Stomach smooth muscle (tissue), 2 donors: ENCODE data around the gene PIK3R2.
A peak's percentile ranks its signal among the peaks of the same experiment; 100 is the strongest.
"Not testable (repeated sequence)": the region's sequence is repeated elsewhere in the genome, so short reads cannot be mapped to it uniquely, and the experiment has no call there.

Experiments
- H3K27ac ChIP-seq: one replicate; pipeline ENCODE4 v1.7.0; 2013; ENCODE audit warnings: mild to moderate bottlenecking, low read length, inconsistent platforms
- H3K27me3 ChIP-seq, 2 donors: one replicate each; pipeline ENCODE4 v1.7.0; 2013; ENCODE audit warnings: low read length in 2 of 2; ENCODE audit not compliant: insufficient read depth in 2 of 2, control insufficient read depth in 1 of 2
- H3K36me3 ChIP-seq, 2 donors: one replicate each; pipeline ENCODE4 v1.7.0; 2013; ENCODE audit warnings: low read length in 2 of 2; ENCODE audit not compliant: control insufficient read depth in 2 of 2, insufficient read depth in 2 of 2
- H3K4me1 ChIP-seq: one replicate; pipeline ENCODE4 v1.7.0; 2013; ENCODE audit warnings: low read length; ENCODE audit not compliant: control insufficient read depth, insufficient read depth
- H3K4me3 ChIP-seq, 2 donors: one replicate each; pipeline ENCODE4 v1.7.0; 2013; ENCODE audit warnings: low read length in 2 of 2
- H3K9ac ChIP-seq, 2 donors: one replicate each; pipeline ENCODE4 v1.7.0; 2013; ENCODE audit warnings: low read length in 2 of 2, mild to moderate bottlenecking in 1 of 2
- H3K9me3 ChIP-seq, 2 donors: one replicate each; pipeline ENCODE4 v1.7.0; 2013; ENCODE audit warnings: low read length in 2 of 2; ENCODE audit not compliant: control insufficient read depth in 2 of 2
- donor health status: healthy.
- donor health status: Pancreatic carcinoma.

The PIK3R2 gene

DNA sequence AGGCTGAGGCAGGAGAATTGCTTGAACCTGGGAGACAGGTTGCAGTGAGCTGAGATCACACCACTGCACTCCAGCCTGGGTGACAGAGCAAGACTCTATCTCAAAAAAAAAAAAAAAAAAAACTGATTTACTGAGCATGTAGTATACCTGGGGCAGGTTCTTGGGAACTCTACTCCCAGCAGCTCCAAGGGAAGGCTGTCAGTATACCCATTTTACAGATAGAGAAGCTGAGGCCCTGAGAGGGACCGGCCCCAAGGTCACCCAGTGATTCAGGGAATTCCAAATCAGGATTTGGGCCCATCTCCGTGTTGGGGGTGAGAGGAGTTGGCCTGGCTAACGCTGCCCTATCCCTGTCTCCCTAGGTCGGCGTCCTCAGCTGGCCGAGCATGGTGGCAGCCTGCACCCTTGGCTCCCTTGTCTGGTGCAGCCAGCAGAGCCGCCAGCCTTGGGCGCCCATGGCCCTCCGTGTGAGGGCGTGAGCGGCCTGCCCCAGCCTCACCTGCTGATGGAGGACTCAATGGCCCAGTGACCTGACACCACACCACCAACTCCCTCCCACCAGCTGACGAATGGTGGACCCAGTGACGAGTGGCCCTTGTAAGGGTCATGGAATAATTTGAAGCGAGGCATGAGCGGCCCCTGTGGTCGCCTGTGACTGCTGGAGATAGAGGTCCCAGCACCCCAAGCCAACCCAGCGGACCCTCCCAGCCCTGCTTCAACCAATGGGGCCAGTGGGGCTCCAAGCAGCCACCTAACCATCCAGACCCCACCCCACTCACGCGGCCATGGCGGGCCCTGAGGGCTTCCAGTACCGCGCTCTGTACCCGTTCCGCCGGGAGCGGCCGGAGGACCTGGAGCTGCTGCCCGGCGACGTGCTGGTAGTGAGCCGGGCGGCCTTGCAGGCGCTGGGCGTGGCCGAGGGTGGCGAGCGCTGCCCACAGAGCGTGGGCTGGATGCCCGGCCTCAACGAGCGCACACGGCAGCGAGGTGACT lies 2.4 kb downstream of the PIK3R2 start:
- no peaks in the 10 kb centered on the region for H3K27me3 ChIP-seq
- no peak overlapping the region for H3K4me3 ChIP-seq
- peak overlapping the region; percentile 13 to 24 for H3K9ac ChIP-seq
- no peaks in the 10 kb centered on the region for H3K9me3 ChIP-seq
- peak overlapping the region; percentile 87 for H3K27ac ChIP-seq
- no peaks in the 10 kb centered on the region for H3K36me3 ChIP-seq
- peaks cover 56% of the 10 kb centered on the region for H3K4me1 ChIP-seq

DNA sequence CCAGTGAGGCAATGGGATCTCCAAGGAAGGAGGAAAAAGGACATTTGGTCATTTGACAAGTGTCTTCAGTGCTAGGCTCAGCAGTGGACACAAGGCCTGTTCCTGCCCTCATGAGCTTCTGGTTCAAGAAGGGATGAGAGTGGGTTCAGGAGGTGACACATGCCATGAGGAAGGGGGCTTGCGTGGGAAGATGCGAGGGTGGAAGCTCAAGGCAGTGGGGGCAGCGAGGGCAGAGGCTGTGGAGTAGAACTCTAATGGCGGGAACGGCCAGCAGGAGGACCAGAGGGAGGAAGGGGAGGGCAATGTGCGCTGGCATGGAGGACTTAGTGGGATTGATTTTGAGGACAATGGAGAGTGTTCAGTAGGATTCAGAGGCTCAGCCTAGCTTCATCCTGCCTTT lies 3.3 kb downstream of the PIK3R2 start:
- Histone ChIP-seq H3K4me1 (peaks cover 63% of the 10 kb centered on the region), H3K27ac (peak overlapping the region; percentile 87), H3K9ac (peak overlapping the region; percentile 16 to 64), H3K9me3 (no peaks in the 10 kb centered on the region), H3K27me3 (no peaks in the 10 kb centered on the region), H3K4me3 (no peak overlapping the region), H3K36me3 (no peaks in the 10 kb centered on the region)

DNA sequence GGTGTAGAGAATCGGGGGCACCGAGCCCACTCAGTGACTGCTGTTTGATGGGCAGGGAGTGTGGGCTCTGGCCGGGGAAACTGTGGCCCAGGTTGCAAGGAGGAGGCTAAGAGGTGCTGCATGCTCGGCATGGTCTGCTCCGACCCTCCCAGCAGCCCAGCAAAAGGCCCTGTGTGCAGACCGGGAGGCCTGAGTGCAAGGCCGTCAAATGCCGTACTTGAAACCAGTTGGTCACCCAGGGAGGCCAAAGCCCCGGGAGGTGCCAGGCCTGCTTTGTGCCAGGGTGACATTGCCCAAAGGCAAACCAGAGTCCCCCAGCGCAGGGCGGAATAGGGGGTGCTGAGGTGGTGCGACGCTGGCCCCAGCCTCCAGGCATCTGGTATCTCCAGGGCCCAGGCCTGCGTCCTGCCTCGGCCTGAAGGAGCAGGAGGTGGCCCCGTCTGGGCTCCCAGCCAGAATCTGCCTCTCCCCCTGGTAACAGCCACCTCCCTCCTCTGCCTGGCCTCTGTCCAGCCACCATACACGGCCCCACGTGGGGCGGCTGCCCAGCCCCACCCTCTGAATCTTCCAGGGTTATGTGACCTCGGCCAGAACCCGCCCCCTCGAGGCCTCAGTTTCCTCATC lies 4.0 kb downstream of the PIK3R2 start:
- Histone ChIP-seq H3K27me3 (no peaks in the 10 kb centered on the region), H3K4me1 (peaks cover 62% of the 10 kb centered on the region), H3K36me3 (peaks cover under 1 to 3% of the 10 kb centered on the region in 2 donors), H3K27ac (peak overlapping the region; percentile 87), H3K9ac (peak overlapping the region; percentile 55 to 64), H3K4me3 (peak overlapping the region in 1 of 2 donors; percentile 35), H3K9me3 (no peaks in the 10 kb centered on the region)

DNA sequence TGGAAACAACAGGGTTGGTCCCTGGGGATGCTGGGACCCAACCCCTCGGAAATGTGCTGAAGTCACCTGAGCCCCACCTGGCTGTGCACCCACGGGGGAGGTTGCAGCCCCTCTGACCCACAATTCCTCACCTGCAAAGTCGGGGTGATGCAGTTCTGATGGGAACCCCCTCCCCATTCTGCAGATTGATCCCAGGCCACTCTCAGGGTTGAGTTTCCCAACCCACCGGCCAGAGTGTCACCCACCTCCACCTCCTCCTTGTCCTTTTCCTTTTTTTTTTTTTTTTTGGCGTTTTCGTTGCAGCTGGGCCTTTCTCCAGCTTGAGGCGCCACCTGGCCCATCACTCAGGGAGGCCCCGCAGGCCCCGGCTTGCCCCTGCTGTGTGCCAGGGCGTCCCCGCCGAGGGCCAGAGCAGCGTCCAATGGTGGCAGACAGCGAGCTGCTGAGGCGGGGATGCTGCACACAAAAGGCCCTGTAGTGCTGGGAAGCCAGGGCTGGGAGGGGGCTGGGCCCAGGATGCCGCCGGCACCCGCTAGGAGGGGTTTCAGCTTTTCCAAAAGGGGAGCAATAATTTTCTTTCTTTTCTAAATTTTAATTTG lies 4.6 kb downstream of the PIK3R2 start:
- no peaks in the 10 kb centered on the region for H3K9me3 ChIP-seq
- peaks cover 3 to 4% of the 10 kb centered on the region in 2 donors for H3K36me3 ChIP-seq
- peaks cover 57% of the 10 kb centered on the region for H3K4me1 ChIP-seq
- H3K4me3 ChIP-seq = peak overlapping the region; percentile 25 to 29
- peak overlapping the region; percentile 29 to 55 for H3K9ac ChIP-seq
- H3K27me3 ChIP-seq = no peaks in the 10 kb centered on the region
- H3K27ac ChIP-seq = peak overlapping the region; percentile 87

DNA sequence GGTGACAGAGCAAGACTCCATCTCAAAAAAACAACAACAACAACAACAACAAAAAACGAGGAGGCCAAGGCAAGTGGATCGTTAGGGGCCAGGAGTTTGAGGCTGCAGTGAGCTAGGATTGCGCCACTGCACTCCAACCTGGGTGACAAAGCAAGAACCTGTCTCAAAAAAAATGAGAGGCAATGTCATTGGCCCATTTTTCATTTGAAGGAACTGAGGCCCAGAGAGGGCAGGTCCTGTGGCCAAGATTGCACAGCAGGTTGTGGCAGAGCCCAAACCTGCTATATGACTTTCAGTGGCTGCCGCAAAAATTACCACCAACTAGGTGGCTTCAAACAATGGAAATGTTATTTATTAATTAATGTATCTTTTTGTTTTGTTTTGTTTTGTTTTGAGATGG lies 5.5 kb downstream of the PIK3R2 start:
- Histone ChIP-seq H3K9ac (no peak overlapping the region), H3K4me3 (no peak overlapping the region), H3K36me3 (peaks cover 12% of the 10 kb centered on the region in 2 donors), H3K9me3 (no peaks in the 10 kb centered on the region), H3K27ac (no peak overlapping the region), H3K4me1 (peaks cover 55% of the 10 kb centered on the region), H3K27me3 (no peaks in the 10 kb centered on the region)

DNA sequence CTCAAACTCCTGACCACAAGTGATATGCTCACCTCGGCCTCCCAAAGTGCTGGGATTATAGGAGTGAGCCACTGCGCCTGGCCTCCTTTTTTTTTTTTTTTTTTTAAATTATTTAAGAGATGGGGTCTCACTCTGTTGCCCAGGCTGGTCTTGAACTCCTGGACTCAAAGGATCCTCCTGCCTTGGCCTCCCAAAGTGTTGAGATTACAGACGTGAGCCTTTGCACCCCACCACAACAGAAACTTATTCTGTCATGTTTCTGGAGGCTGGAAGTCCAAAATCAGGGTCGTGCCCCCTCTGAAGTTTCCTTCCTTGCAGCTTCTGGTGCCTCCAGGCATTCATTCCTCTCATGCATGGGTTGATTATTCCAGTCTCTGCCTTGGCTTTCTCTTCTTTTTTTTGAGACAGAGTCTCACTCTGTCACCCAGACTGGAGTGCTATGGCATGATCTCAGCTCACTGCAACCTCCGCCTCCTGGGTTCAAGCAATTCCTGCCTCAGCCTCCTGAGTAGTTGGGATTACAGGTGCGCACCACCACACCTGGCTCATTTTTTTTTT lies 6.2 kb downstream of the PIK3R2 start:
- not testable (repeated sequence) for H3K27ac ChIP-seq, H3K9ac ChIP-seq, H3K4me3 ChIP-seq, H3K9me3 ChIP-seq, H3K27me3 ChIP-seq
- Histone ChIP-seq H3K4me1 (peaks cover 52% of the 10 kb centered on the region), H3K36me3 (peaks cover 15% of the 10 kb centered on the region in 2 donors)

DNA sequence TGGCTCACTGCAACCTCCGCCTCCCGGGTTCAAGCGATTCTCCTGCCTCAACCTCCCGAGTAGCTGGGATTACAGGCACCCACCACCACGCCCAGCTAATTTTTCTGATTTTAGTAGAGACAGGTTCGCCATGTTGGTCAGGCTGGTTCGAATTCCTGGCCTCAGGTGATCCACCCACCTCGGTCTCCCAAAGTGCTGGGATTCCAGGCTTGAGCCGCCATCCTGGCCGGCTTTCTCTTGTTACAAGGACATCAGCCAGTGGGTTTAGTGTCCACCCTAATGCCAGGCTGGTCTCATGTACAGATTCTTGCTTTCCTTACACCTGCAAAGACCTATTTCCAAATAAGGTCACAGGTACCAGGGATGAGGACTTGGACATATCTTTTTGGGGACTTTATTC lies 6.8 kb downstream of the PIK3R2 start:
- peaks cover 46% of the 10 kb centered on the region for H3K4me1 ChIP-seq
- H3K27ac ChIP-seq = peak overlapping the region; percentile 58

DNA sequence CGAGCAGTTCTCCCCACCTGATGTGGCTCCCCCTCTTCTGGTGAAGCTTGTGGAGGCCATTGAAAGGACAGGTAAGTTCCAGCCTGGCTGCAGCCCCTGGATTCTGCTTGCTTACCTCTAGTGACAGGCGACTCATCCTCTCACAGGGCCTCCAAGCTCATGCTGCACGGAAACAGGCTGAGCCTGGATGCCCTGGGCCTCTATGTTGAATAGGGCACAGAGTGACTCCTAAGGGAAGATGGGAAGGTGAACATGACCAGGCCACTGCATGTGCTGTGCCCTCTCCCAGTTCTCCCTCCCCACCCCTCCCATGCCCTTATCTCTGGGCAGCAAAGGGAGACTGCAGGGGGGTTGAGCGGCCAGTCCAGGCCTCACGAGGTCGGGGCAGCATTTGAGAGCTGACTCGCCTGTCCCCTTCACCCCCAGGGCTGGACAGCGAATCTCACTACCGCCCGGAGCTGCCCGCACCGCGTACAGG lies 7.6 kb downstream of the PIK3R2 start:
- Histone ChIP-seq H3K27me3 (no peaks in the 10 kb centered on the region), H3K27ac (peak overlapping the region; percentile 58), H3K9me3 (no peaks in the 10 kb centered on the region), H3K4me3 (peak overlapping the region in 1 of 2 donors; percentile 64), H3K9ac (peak overlapping the region; percentile 29 to 55), H3K36me3 (peaks cover 17 to 18% of the 10 kb centered on the region in 2 donors), H3K4me1 (peaks cover 42% of the 10 kb centered on the region)

More for the DNA sequence above, 6.8 kb downstream of the PIK3R2 start:
- H3K27me3 ChIP-seq = no peaks in the 10 kb centered on the region
- H3K9ac ChIP-seq = no peak overlapping the region
- peaks cover 15 to 16% of the 10 kb centered on the region in 2 donors for H3K36me3 ChIP-seq
- H3K9me3 ChIP-seq = no peaks in the 10 kb centered on the region
- no peak overlapping the region for H3K4me3 ChIP-seq

DNA sequence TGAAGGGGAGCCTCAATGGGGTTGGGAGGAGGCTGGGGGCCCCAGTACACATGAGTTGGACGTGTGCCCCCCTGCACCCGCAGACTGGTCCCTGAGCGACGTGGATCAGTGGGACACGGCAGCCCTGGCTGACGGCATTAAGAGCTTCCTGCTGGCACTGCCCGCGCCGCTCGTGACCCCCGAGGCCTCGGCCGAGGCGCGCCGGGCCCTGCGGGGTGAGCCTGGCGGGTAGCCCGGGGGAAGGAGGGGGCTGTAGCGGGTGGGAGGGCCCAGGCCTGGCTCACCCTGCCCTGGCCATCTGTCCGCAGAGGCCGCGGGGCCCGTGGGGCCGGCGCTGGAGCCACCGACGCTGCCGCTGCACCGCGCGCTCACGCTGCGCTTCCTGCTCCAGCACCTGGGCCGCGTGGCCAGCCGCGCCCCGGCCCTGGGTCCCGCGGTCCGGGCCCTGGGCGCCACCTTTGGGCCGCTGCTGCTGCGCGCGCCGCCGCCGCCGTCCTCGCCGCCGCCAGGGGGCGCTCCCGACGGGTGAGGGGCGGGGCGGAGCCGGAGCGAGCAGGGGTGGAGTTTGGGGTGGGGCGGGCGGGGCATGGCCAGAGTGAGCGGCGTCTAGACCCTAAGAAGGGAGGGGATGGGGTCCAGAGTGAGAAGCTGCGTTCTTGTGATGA lies 8.1 kb downstream of the PIK3R2 start:
- Histone ChIP-seq H3K36me3 (peaks cover 22 to 24% of the 10 kb centered on the region in 2 donors), H3K9me3 (no peaks in the 10 kb centered on the region), H3K27ac (peak overlapping the region; percentile 58), H3K4me3 (peak overlapping the region; percentile 29 to 69), H3K4me1 (peaks cover 37% of the 10 kb centered on the region), H3K9ac (peak overlapping the region; percentile 42 to 55), H3K27me3 (no peaks in the 10 kb centered on the region)

DNA sequence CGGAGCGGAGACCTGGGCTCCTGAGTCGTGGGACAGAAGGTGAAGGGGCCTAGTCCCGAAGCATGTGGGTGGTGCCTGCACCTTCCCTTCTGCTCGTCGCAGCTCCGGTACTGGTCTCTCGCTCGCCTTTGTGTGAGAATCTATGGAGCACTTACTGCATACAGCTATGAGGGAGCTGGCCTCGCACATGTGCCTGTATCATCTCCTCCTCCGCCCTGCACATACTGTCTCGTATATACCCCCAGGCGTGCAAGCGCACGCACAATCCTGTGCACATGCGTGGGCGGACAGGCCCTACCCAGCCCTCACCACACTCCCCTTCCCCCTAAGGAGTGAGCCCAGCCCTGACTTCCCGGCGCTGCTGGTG lies 8.7 kb downstream of the PIK3R2 start:
- Histone ChIP-seq H3K27ac (no peak overlapping the region), H3K4me3 (peak overlapping the region; percentile 29 to 69), H3K9ac (peak overlapping the region; percentile 31 to 42), H3K27me3 (no peaks in the 10 kb centered on the region), H3K36me3 (peaks cover 24 to 25% of the 10 kb centered on the region in 2 donors), H3K9me3 (no peaks in the 10 kb centered on the region), H3K4me1 (peaks cover 32% of the 10 kb centered on the region)
